Astrocyte (in vitro differentiated cells and primary cell): ENCODE results near the gene ACTR3C.

Experiments
- CTCF ChIP-seq: IDR thresholded peaks from 2 replicates; pipeline ENCODE4 v1.5.1; 2011; ENCODE audit warnings: low read depth, mild to moderate bottlenecking, inconsistent platforms, low read length, moderate library complexity; ENCODE audit not compliant: insufficient read depth
- EZH2 ChIP-seq: IDR thresholded peaks from 2 replicates; pipeline ENCODE4 v1.6.1; 2012; ENCODE audit warnings: mild to moderate bottlenecking, low read length, inconsistent platforms; ENCODE audit not compliant: insufficient read depth

GRCh38 chr7:150325110-150325611, 1.8 kb upstream of the ACTR3C start:
- TF ChIP-seq CTCF (no peak), EZH2 (no peak)
